Astrocyte (in vitro differentiated cells and primary cell): Measurements from ENCODE around the gene HS3ST1. TPM values are rescaled to one million over a fixed set of nuclear protein-coding genes. Genes with fewer than 3 reads are reported as not detected.

Experiments used
- microRNA-seq: library from miRNA; unstranded; fragments of <30 nt; microRNA quantifications from one replicate; pipeline ENCODE4 v1.2.0, GENCODE V29; 2020
- total RNA-seq: library from RNA; stranded (reverse); gene quantifications from 2 replicates; pipeline ENCODE4 v1.2.1, GENCODE V29; 2021

HS3ST1 gene
- total RNA-seq, 1 donor from 2014 or later, result 0.18 TPM

Small RNA genes lying within 50 kb of the gene (microRNA-seq; reads per million reads assigned to microRNA genes)
- not detected for gene MIR572
